A549 (cell line): ENCODE measurements around the gene YBX2. TPM values are rescaled to one million over a fixed set of nuclear protein-coding genes. Genes with fewer than 3 reads are reported as not detected.

Experiments
- ATAC-seq, 2 experiments: fragments of 200-7000 bp in 1 of 2; fragments of >200 bp in 1 of 2; cut with Nextera tagmentation in 1 of 2; cut with Tn5 transposase in 1 of 2; 3 replicates each; pipeline versions ENCODE4 v1.8.0 to v1.9.1; 2018 to 2020; ENCODE audit warnings: mild to moderate bottlenecking in 1 of 2, moderate library complexity in 1 of 2
- CTCF ChIA-PET: fragments of 300-600 bp; sonication (Branson Sonifier 250); formaldehyde crosslinking; extraction: SDS; loops from one replicate; lab custom pipeline; 2021; ENCODE audit warnings: antibody characterized with exemption, inconsistent platforms; lab: Yijun Ruan, JAX
- POLR2A ChIA-PET: fragments of 350-600 bp; formaldehyde crosslinking; extraction: SDS; loops from one replicate; lab custom pipeline; 2021; ENCODE audit warnings: antibody characterized with exemption, inconsistent platforms; lab: Yijun Ruan, JAX
- DNase-seq, 2 experiments: peaks; one replicate each; pipeline versions ENCODE4 v3.0.0 to v3.0.0-alpha.2; 2011 to 2016; ENCODE audit warnings: low read depth in 1 of 2, low spot score in 1 of 2
- FAIRE-seq: peaks from 2 replicates; lab custom pipeline; 2011; peaks lifted over from hg19 to GRCh38; lab: Jason Lieb, UNC
- H3K27ac ChIP-seq, 2 experiments: fragments of >200 bp; sonication (Bioruptor Twin); formaldehyde crosslinking; 3 replicates each; pipeline ENCODE4 v1.5.1; 2016 to 2017
- H3K4me1 ChIP-seq: fragments of >200 bp; sonication (Bioruptor Twin); formaldehyde crosslinking; 3 replicates; pipeline ENCODE4 v1.6.1; 2016
- H3K4me2 ChIP-seq: fragments of >200 bp; sonication (Bioruptor Twin); formaldehyde crosslinking; 3 replicates; pipeline ENCODE4 v1.6.1; 2016
- H3K4me3 ChIP-seq: fragments of >200 bp; sonication (Bioruptor Twin); formaldehyde crosslinking; 3 replicates; pipeline ENCODE4 v1.5.1; 2016
- H3K9me3 ChIP-seq: fragments of >200 bp; sonication (Bioruptor Twin); formaldehyde crosslinking; 3 replicates; pipeline ENCODE4 v1.6.1; 2016
- CBX8 ChIP-seq: fragments of 200-600 bp; sonication (generic); IDR thresholded peaks from 2 replicates; pipeline ENCODE4 v1.6.1; 2016
- CEBPB ChIP-seq, 2 experiments: fragments of >200 bp in 1 of 2; sonication (Bioruptor Twin) in 1 of 2; formaldehyde crosslinking in 1 of 2; IDR thresholded peaks; 2 replicates each; pipeline ENCODE4 v1.6.1; 2012 to 2016
- CHD2 ChIP-seq: fragments of 150-350 bp; IDR thresholded peaks from 2 replicates; pipeline ENCODE4 v1.6.1; 2014; ENCODE audit warnings: low read length; ENCODE audit not compliant: partially characterized antibody
- EHF ChIP-seq: fragments of 250-450 bp; sonication (Bioruptor Pico); IDR thresholded peaks from 2 replicates; pipeline ENCODE4 v1.5.0; 2020; ENCODE audit warnings: mild to moderate bottlenecking
- ELK1 ChIP-seq: fragments of 150-350 bp; IDR thresholded peaks from 2 replicates; pipeline ENCODE4 v1.6.1; 2014; ENCODE audit warnings: low read depth, mild to moderate bottlenecking, low read length
- FOSL2 ChIP-seq, 2 experiments: fragments of 450-650 bp in 1 of 2; fragments of >200 bp in 1 of 2; sonication (Bioruptor Twin) in 1 of 2; formaldehyde crosslinking; IDR thresholded peaks; 2 replicates each; pipeline versions ENCODE4 v1.5.0 to v1.6.1; 2016 to 2020; ENCODE audit warnings: mild to moderate bottlenecking in 1 of 2, moderate library complexity in 1 of 2
- FOXS1 ChIP-seq: fragments of 250-450 bp; sonication (Bioruptor Pico); IDR thresholded peaks from 2 replicates; pipeline ENCODE4 v1.5.0; 2020; ENCODE audit warnings: mild to moderate bottlenecking, moderate library complexity
- GATA3 ChIP-seq: IDR thresholded peaks from 2 replicates; pipeline ENCODE4 v1.6.1; 2012; ENCODE audit warnings: borderline replicate concordance
- HOXB5 ChIP-seq: fragments of 250-450 bp; sonication (Bioruptor Pico); IDR thresholded peaks from 2 replicates; pipeline ENCODE4 v1.5.0; 2020; ENCODE audit warnings: mild to moderate bottlenecking, moderate library complexity
- JUNB ChIP-seq: fragments of >200 bp; sonication (Bioruptor Twin); formaldehyde crosslinking; IDR thresholded peaks from 2 replicates; pipeline ENCODE4 v1.6.1; 2016
- KDM1A ChIP-seq: fragments of 200-600 bp; sonication (generic); IDR thresholded peaks from 2 replicates; pipeline ENCODE4 v1.6.1; 2016; ENCODE audit warnings: low read depth, mild to moderate bottlenecking
- MAFK ChIP-seq: fragments of 450-650 bp; IDR thresholded peaks from 2 replicates; pipeline ENCODE4 v1.6.1; 2014; ENCODE audit not compliant: partially characterized antibody
- NR3C1 ChIP-seq: fragments of >200 bp; sonication (Bioruptor Twin); formaldehyde crosslinking; IDR thresholded peaks from 3 replicates; pipeline ENCODE4 v1.6.1; 2017
- RNF2 ChIP-seq: fragments of 200-600 bp; sonication (generic); IDR thresholded peaks from 2 replicates; pipeline ENCODE4 v1.6.1; 2016; ENCODE audit warnings: low read depth, mild to moderate bottlenecking, antibody characterized with exemption, moderate library complexity, borderline replicate concordance
- SMC3 ChIP-seq: fragments of >200 bp; sonication (Bioruptor Twin); formaldehyde crosslinking; IDR thresholded peaks from 3 replicates; pipeline ENCODE4 v1.6.1; 2018; ENCODE audit warnings: inconsistent platforms
- ZC3H11A ChIP-seq: fragments of 450-650 bp; IDR thresholded peaks from 2 replicates; pipeline ENCODE4 v1.6.1; 2014; ENCODE audit warnings: antibody characterized with exemption, mild to moderate bottlenecking
- ZSCAN20 ChIP-seq: fragments of 250-450 bp; sonication (Bioruptor Pico); IDR thresholded peaks from 2 replicates; pipeline ENCODE4 v1.8.0; 2022; ENCODE audit warnings: mild to moderate bottlenecking, moderate library complexity
- WGBS: methylation state at CpG from one replicate; pipeline ENCODE4 v1.1.6; 2017; ENCODE audit errors: missing lambda C conversion rate; 5-methylcytosine and 5-hydroxymethylcytosine counted together
- polyA plus RNA-seq, 4 experiments: library from polyadenylated mRNA; depleted of rRNA in 3 of 4; stranded (reverse); fragments of >200 nt; fragmentation: RNase III in 1 of 4; extraction: RNeasy Plus Mini Kit Qiagen cat#74134 plus additional on column Dnase treatment in 1 of 4; gene quantifications; 2 replicates in 3 of 4; 3 replicates in 1 of 4; pipeline ENCODE4 v1.2.3, GENCODE V29; 2011 to 2017
- TF ChIP-seq, protein P1 (sequence below): fragments of 250-450 bp; sonication (Bioruptor Pico); IDR thresholded peaks from 2 replicates; pipeline ENCODE4 v1.5.0; 2020; ENCODE audit warnings: low read depth, mild to moderate bottlenecking, moderate library complexity
- TF ChIP-seq, protein P2 (sequence below): fragments of 450-650 bp; IDR thresholded peaks from 2 replicates; pipeline ENCODE4 v1.6.1; 2014; ENCODE audit warnings: antibody characterized with exemption
- TF ChIP-seq, protein P3 (sequence below): IDR thresholded peaks from 2 replicates; pipeline ENCODE4 v1.6.1; 2012
- TF ChIP-seq, protein P4 (sequence below): fragments of >200 bp; sonication (Bioruptor Twin); formaldehyde crosslinking; IDR thresholded peaks from 2 replicates; pipeline ENCODE4 v1.6.1; 2016
- TF ChIP-seq, protein P5 (sequence below): fragments of >200 bp; sonication (Bioruptor Twin); formaldehyde crosslinking; IDR thresholded peaks from 3 replicates; pipeline ENCODE4 v1.5.1; 2016

The YBX2 gene
- polyA plus RNA-seq, 2 of the 4 experiments (the other 2 are of a cell fraction) = 0.36 to 0.61 TPM

- ATAC-seq (peak; percentile 26 to 28), FAIRE-seq (no peak)
- CTCF ChIA-PET = interaction anchor here (0.7 to 4.6 kb wide), 8 partner anchors 10 to 205 kb away, joined by 3 to 29 read pairs (median 6); partner anchors contain the start of gene GABARAP
Observed at GRCh38 chr17:7250695-7251627, 43.5 kb downstream of the YBX2 start.

GRCh38 chr17:7249830-7250229, 44.6 kb downstream of the YBX2 start:
- peak overlapping the region; percentile 93 for H3K4me2 ChIP-seq
- no peak for DNase-seq
- H3K27ac ChIP-seq = peak overlapping the region; percentile 96 to 99; a peak in 5 of 6 replicates
- peaks cover 28% of the 10 kb centered on the region for H3K4me1 ChIP-seq
- POLR2A ChIA-PET = no interaction called here
- no peak for TF ChIP-seq RNF2
- no peak for TF ChIP-seq CBX8
- TF ChIP-seq FOSL2 (IDR thresholded peaks at IDR 0.05) = no peak
- TF ChIP-seq FOSL2 (CRISPR knock-in tag; IDR thresholded peaks at IDR 0.05) = no peak
- no peak for TF ChIP-seq HOXB5 (CRISPR knock-in tag)
- TF ChIP-seq, protein P1, sequence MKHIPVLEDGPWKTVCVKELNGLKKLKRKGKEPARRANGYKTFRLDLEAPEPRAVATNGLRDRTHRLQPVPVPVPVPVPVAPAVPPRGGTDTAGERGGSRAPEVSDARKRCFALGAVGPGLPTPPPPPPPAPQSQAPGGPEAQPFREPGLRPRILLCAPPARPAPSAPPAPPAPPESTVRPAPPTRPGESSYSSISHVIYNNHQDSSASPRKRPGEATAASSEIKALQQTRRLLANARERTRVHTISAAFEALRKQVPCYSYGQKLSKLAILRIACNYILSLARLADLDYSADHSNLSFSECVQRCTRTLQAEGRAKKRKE (CRISPR knock-in tag) = no peak
- TF ChIP-seq CHD2 = no peak
- TF ChIP-seq, protein P2, sequence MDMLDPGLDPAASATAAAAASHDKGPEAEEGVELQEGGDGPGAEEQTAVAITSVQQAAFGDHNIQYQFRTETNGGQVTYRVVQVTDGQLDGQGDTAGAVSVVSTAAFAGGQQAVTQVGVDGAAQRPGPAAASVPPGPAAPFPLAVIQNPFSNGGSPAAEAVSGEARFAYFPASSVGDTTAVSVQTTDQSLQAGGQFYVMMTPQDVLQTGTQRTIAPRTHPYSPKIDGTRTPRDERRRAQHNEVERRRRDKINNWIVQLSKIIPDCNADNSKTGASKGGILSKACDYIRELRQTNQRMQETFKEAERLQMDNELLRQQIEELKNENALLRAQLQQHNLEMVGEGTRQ = no peak
- TF ChIP-seq CEBPB (IDR thresholded peaks at IDR 0.05) = no peak
- no peak for TF ChIP-seq GATA3
- no peak for TF ChIP-seq ZSCAN20
- no peak for TF ChIP-seq ELK1
- TF ChIP-seq JUNB = no peak
- no peak for TF ChIP-seq FOXS1 (CRISPR knock-in tag)
- TF ChIP-seq SMC3 = no peak
- no peak for TF ChIP-seq NR3C1
- TF ChIP-seq, protein P3, sequence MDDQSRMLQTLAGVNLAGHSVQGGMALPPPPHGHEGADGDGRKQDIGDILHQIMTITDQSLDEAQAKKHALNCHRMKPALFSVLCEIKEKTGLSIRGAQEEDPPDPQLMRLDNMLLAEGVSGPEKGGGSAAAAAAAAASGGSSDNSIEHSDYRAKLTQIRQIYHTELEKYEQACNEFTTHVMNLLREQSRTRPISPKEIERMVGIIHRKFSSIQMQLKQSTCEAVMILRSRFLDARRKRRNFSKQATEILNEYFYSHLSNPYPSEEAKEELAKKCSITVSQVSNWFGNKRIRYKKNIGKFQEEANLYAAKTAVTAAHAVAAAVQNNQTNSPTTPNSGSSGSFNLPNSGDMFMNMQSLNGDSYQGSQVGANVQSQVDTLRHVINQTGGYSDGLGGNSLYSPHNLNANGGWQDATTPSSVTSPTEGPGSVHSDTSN = no peak
- TF ChIP-seq, protein P4, sequence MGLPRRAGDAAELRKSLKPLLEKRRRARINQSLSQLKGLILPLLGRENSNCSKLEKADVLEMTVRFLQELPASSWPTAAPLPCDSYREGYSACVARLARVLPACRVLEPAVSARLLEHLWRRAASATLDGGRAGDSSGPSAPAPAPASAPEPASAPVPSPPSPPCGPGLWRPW = no peak
- TF ChIP-seq, all 56 proteins: peak for 0
- H3K4me3 ChIP-seq = peak overlapping the region; percentile 99
- FAIRE-seq (no peak), ATAC-seq (no peak)
- CTCF ChIA-PET = interaction anchor here (0.8 to 4.6 kb wide), 8 partner anchors 10 to 204 kb away, joined by 3 to 29 read pairs (median 4); partner anchors contain the start of gene SLC2A4
- WGBS = 92% methylated on average over 7 of the region's 7 CpGs
- no peaks in the 10 kb centered on the region for H3K9me3 ChIP-seq

More at GRCh38 chr17:7250695-7251627, 43.5 kb downstream of the YBX2 start:
- Histone ChIP-seq H3K9me3 (no peaks in the 10 kb centered on the region), H3K27ac (peak overlapping the region; percentile 96 to 99), H3K4me2 (peak overlapping the region; percentile 93), H3K4me1 (peaks cover 28% of the 10 kb centered on the region), H3K4me3 (peak overlapping the region; percentile 99)
- 4% methylated on average over 29 of the region's 55 CpGs for WGBS
- DNase-seq = no peak
- POLR2A ChIA-PET = interaction anchor here (0.6 to 2.0 kb wide), 4 partner anchors 8 to 30 kb away, joined by 3 to 15 read pairs (median 5); partner anchors contain the start of genes GABARAP, PHF23 and SLC2A4
- TF ChIP-seq EHF (CRISPR knock-in tag) (no peak), CBX8 (no peak), KDM1A (no peak), MAFK (no peak), FOXS1 (CRISPR knock-in tag) (no peak), ZC3H11A (no peak)
- TF ChIP-seq, protein P2 = no peak
- TF ChIP-seq, protein P3 = no peak
- TF ChIP-seq, protein P5, sequence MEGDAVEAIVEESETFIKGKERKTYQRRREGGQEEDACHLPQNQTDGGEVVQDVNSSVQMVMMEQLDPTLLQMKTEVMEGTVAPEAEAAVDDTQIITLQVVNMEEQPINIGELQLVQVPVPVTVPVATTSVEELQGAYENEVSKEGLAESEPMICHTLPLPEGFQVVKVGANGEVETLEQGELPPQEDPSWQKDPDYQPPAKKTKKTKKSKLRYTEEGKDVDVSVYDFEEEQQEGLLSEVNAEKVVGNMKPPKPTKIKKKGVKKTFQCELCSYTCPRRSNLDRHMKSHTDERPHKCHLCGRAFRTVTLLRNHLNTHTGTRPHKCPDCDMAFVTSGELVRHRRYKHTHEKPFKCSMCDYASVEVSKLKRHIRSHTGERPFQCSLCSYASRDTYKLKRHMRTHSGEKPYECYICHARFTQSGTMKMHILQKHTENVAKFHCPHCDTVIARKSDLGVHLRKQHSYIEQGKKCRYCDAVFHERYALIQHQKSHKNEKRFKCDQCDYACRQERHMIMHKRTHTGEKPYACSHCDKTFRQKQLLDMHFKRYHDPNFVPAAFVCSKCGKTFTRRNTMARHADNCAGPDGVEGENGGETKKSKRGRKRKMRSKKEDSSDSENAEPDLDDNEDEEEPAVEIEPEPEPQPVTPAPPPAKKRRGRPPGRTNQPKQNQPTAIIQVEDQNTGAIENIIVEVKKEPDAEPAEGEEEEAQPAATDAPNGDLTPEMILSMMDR = no peak
- TF ChIP-seq, all 56 proteins: peak for 0
